Measurements from ENCODE around the gene TIPARP.

GRCh38 chr3:156676768-156677479 is 2.5 kb downstream of the TIPARP start:
- TF ChIP-seq POLR2A (IDR thresholded peaks at IDR 0.05) (no peak), POLR2AphosphoS5 (IDR thresholded peaks at IDR 0.05) (no peak)

Data from gastroesophageal sphincter (tissue), 2 donors.